ENCODE measurements around the gene PACC1.

DNA sequence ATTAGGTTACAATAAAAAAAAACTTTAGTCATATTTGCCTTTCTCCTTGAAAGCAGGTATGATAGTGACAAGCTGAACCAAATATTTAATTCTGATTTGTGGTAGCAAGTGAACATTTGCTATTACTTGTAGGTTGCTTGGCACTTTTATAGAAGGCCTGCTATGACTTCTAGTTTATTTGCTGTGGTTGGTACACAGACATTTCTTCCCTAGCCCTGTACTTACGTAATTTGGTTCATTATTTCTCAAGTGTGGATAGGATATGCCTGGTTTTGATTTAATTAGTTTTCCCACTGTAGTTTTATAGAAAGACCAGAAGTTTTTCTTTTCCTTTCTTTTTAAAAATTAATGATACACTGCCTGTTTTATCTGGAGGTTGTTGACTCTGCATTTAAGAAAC, 73.6 kb downstream of the PACC1 start:
- TF ChIP-seq, protein P1, sequence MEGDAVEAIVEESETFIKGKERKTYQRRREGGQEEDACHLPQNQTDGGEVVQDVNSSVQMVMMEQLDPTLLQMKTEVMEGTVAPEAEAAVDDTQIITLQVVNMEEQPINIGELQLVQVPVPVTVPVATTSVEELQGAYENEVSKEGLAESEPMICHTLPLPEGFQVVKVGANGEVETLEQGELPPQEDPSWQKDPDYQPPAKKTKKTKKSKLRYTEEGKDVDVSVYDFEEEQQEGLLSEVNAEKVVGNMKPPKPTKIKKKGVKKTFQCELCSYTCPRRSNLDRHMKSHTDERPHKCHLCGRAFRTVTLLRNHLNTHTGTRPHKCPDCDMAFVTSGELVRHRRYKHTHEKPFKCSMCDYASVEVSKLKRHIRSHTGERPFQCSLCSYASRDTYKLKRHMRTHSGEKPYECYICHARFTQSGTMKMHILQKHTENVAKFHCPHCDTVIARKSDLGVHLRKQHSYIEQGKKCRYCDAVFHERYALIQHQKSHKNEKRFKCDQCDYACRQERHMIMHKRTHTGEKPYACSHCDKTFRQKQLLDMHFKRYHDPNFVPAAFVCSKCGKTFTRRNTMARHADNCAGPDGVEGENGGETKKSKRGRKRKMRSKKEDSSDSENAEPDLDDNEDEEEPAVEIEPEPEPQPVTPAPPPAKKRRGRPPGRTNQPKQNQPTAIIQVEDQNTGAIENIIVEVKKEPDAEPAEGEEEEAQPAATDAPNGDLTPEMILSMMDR (IDR thresholded peaks at IDR 0.05 in 4 of 5, conservative IDR thresholded peaks at IDR 0.05 in 1 of 5) = no peak
- TF ChIP-seq POLR2A (IDR thresholded peaks at IDR 0.05) = no peak
